ENCODE measurements around the gene NFU1.

The NFU1 gene

GRCh38 chr2:69405306-69405705 is 31.9 kb downstream of the NFU1 start:
- no peaks in the 10 kb centered on the region for H3K27me3 ChIP-seq (ENCODE audit: control insufficient read depth, insufficient read depth, low read length)
- no peaks in the 10 kb centered on the region for H3K36me3 ChIP-seq (ENCODE audit: control insufficient read depth, insufficient read depth, low read length)
- H3K9ac ChIP-seq (ENCODE audit: low read length): no peak overlapping the region
- H3K4me3 ChIP-seq (ENCODE audit: low read length): no peak overlapping the region
- no peaks in the 10 kb centered on the region for H3K9me3 ChIP-seq (ENCODE audit: control insufficient read depth, low read length)
- no peaks in the 10 kb centered on the region for H3K4me1 ChIP-seq (ENCODE audit: control insufficient read depth, insufficient read depth, low read length)

- Histone ChIP-seq H3K27me3 (ENCODE audit: control insufficient read depth, insufficient read depth, low read length) (no peaks in the 10 kb centered on the region), H3K36me3 (ENCODE audit: control insufficient read depth, insufficient read depth, low read length) (no peaks in the 10 kb centered on the region), H3K4me3 (ENCODE audit: low read length) (no peak overlapping the region), H3K9ac (ENCODE audit: low read length) (no peak overlapping the region), H3K4me1 (ENCODE audit: control insufficient read depth, insufficient read depth, low read length) (peaks cover 4% of the 10 kb centered on the region), H3K9me3 (ENCODE audit: control insufficient read depth, low read length) (no peaks in the 10 kb centered on the region)
Observed at GRCh38 chr2:69400121-69400520, 37.1 kb downstream of the NFU1 start.

- Histone ChIP-seq H3K4me3 (ENCODE audit: low read length) (no peak overlapping the region), H3K36me3 (ENCODE audit: control insufficient read depth, insufficient read depth, low read length) (no peaks in the 10 kb centered on the region), H3K9ac (ENCODE audit: low read length) (no peak overlapping the region), H3K9me3 (ENCODE audit: control insufficient read depth, low read length) (no peaks in the 10 kb centered on the region), H3K4me1 (ENCODE audit: control insufficient read depth, insufficient read depth, low read length) (peaks cover 4% of the 10 kb centered on the region), H3K27me3 (ENCODE audit: control insufficient read depth, insufficient read depth, low read length) (no peaks in the 10 kb centered on the region)
Observed at GRCh38 chr2:69397234-69397633, 40.0 kb downstream of the NFU1 start.

- peaks cover 8% of the 10 kb centered on the region for H3K4me1 ChIP-seq (ENCODE audit: control insufficient read depth, insufficient read depth, low read length)
- no peaks in the 10 kb centered on the region for H3K27me3 ChIP-seq (ENCODE audit: control insufficient read depth, insufficient read depth, low read length)
- no peaks in the 10 kb centered on the region for H3K9me3 ChIP-seq (ENCODE audit: control insufficient read depth, low read length)
- H3K4me3 ChIP-seq (ENCODE audit: low read length): no peak overlapping the region
- H3K36me3 ChIP-seq (ENCODE audit: control insufficient read depth, insufficient read depth, low read length): no peaks in the 10 kb centered on the region
- H3K9ac ChIP-seq (ENCODE audit: low read length): no peak overlapping the region
Observed at GRCh38 chr2:69395866-69396265, 41.4 kb downstream of the NFU1 start.

GRCh38 chr2:69393963-69394362 is 43.3 kb downstream of the NFU1 start:
- Histone ChIP-seq H3K4me3 (ENCODE audit: low read length) (no peak overlapping the region), H3K4me1 (ENCODE audit: control insufficient read depth, insufficient read depth, low read length) (peaks cover 16% of the 10 kb centered on the region), H3K36me3 (ENCODE audit: control insufficient read depth, insufficient read depth, low read length) (no peaks in the 10 kb centered on the region), H3K9me3 (ENCODE audit: control insufficient read depth, low read length) (no peaks in the 10 kb centered on the region), H3K27me3 (ENCODE audit: control insufficient read depth, insufficient read depth, low read length) (no peaks in the 10 kb centered on the region), H3K9ac (ENCODE audit: low read length) (no peak overlapping the region)

- Histone ChIP-seq H3K4me3 (ENCODE audit: low read length) (no peak overlapping the region), H3K4me1 (ENCODE audit: control insufficient read depth, insufficient read depth, low read length) (peaks cover 21% of the 10 kb centered on the region), H3K36me3 (ENCODE audit: control insufficient read depth, insufficient read depth, low read length) (no peaks in the 10 kb centered on the region), H3K9me3 (ENCODE audit: control insufficient read depth, low read length) (no peaks in the 10 kb centered on the region), H3K27me3 (ENCODE audit: control insufficient read depth, insufficient read depth, low read length) (no peaks in the 10 kb centered on the region), H3K9ac (ENCODE audit: low read length) (peak overlapping the region; percentile 9)
Observed at GRCh38 chr2:69390471-69390870, 46.8 kb downstream of the NFU1 start.

- Histone ChIP-seq H3K36me3 (ENCODE audit: control insufficient read depth, insufficient read depth, low read length) (no peaks in the 10 kb centered on the region), H3K4me3 (ENCODE audit: low read length) (no peak overlapping the region), H3K9me3 (ENCODE audit: control insufficient read depth, low read length) (no peaks in the 10 kb centered on the region), H3K27me3 (ENCODE audit: control insufficient read depth, insufficient read depth, low read length) (no peaks in the 10 kb centered on the region), H3K4me1 (ENCODE audit: control insufficient read depth, insufficient read depth, low read length) (peaks cover 21% of the 10 kb centered on the region), H3K9ac (ENCODE audit: low read length) (no peak overlapping the region)
Observed at GRCh38 chr2:69390001-69390400, 47.2 kb downstream of the NFU1 start.

- Histone ChIP-seq H3K4me3 (ENCODE audit: low read length) (no peak overlapping the region), H3K27me3 (ENCODE audit: control insufficient read depth, insufficient read depth, low read length) (no peaks in the 10 kb centered on the region), H3K36me3 (ENCODE audit: control insufficient read depth, insufficient read depth, low read length) (no peaks in the 10 kb centered on the region), H3K4me1 (ENCODE audit: control insufficient read depth, insufficient read depth, low read length) (peaks cover 21% of the 10 kb centered on the region), H3K9ac (ENCODE audit: low read length) (no peak overlapping the region), H3K9me3 (ENCODE audit: control insufficient read depth, low read length) (no peaks in the 10 kb centered on the region)
Observed at GRCh38 chr2:69389271-69389670, 48.0 kb downstream of the NFU1 start.

GRCh38 chr2:69387770-69388481 is 49.3 kb downstream of the NFU1 start:
- Histone ChIP-seq H3K9ac (ENCODE audit: low read length) (peak overlapping the region; percentile 58), H3K9me3 (ENCODE audit: control insufficient read depth, low read length) (no peaks in the 10 kb centered on the region), H3K36me3 (ENCODE audit: control insufficient read depth, insufficient read depth, low read length) (no peaks in the 10 kb centered on the region), H3K27me3 (ENCODE audit: control insufficient read depth, insufficient read depth, low read length) (no peaks in the 10 kb centered on the region), H3K4me1 (ENCODE audit: control insufficient read depth, insufficient read depth, low read length) (peaks cover 21% of the 10 kb centered on the region), H3K4me3 (ENCODE audit: low read length) (no peak overlapping the region)

GRCh38 chr2:69386789-69387734 is 50.2 kb downstream of the NFU1 start, which contains the start of gene GFPT1:
Gene GFPT1 (minus strand): TSS chr2:69387227. CDS start chr2:69387071, 156 bp downstream.
- H3K9me3 ChIP-seq (ENCODE audit: control insufficient read depth, low read length): no peaks in the 10 kb centered on the region
- H3K27me3 ChIP-seq (ENCODE audit: control insufficient read depth, insufficient read depth, low read length): no peaks in the 10 kb centered on the region
- H3K36me3 ChIP-seq (ENCODE audit: control insufficient read depth, insufficient read depth, low read length): no peaks in the 10 kb centered on the region
- peak within 1 kb of the TSS; percentile 90 for H3K9ac ChIP-seq (ENCODE audit: low read length)
- peak within 1 kb of the TSS; percentile 40 for H3K4me3 ChIP-seq (ENCODE audit: low read length)
- H3K4me1 ChIP-seq (ENCODE audit: control insufficient read depth, insufficient read depth, low read length): peaks cover 28% of the 10 kb centered on the region

- Histone ChIP-seq H3K4me3 (ENCODE audit: low read length) (peak overlapping the region; percentile 40), H3K27me3 (ENCODE audit: control insufficient read depth, insufficient read depth, low read length) (no peaks in the 10 kb centered on the region), H3K36me3 (ENCODE audit: control insufficient read depth, insufficient read depth, low read length) (no peaks in the 10 kb centered on the region), H3K4me1 (ENCODE audit: control insufficient read depth, insufficient read depth, low read length) (peaks cover 35% of the 10 kb centered on the region), H3K9ac (ENCODE audit: low read length) (peak overlapping the region; percentile 90), H3K9me3 (ENCODE audit: control insufficient read depth, low read length) (no peaks in the 10 kb centered on the region)
Observed at GRCh38 chr2:69386360-69386759, 50.9 kb downstream of the NFU1 start.
